HepG2 (cell line): Measurements from ENCODE around the gene USP5. TPM values are rescaled to one million over a fixed set of nuclear protein-coding genes. Genes with fewer than 3 reads are reported as not detected.
A peak's percentile ranks its signal among the peaks of the same experiment; 100 is the strongest.

Source experiments
- AHR ChIP-seq: IDR thresholded peaks from 2 replicates; pipeline ENCODE4 v1.6.1; 2018; ENCODE audit warnings: missing genetic modification reagents, missing compliant biosample characterization
- AKAP8 ChIP-seq: sonication (generic); formaldehyde crosslinking; IDR thresholded peaks from 2 replicates; pipeline ENCODE4 v1.5.1; 2020; ENCODE audit warnings: mild to moderate bottlenecking, missing genetic modification reagents
- ATM ChIP-seq: fragments of 450-650 bp; IDR thresholded peaks from 2 replicates; pipeline ENCODE4 v1.7.1; 2017; ENCODE audit warnings: mild to moderate bottlenecking, borderline replicate concordance
- CEBPZ ChIP-seq: IDR thresholded peaks from 2 replicates; pipeline ENCODE4 v1.6.1; 2012; ENCODE audit warnings: low read length, improper control_type of control experiment
- CSRNP2 ChIP-seq: sonication (generic); formaldehyde crosslinking; conservative IDR thresholded peaks from 2 replicates; pipeline ENCODE4 v1.8.0; 2022; ENCODE audit warnings: low read depth, missing genetic modification reagents
- GZF1 ChIP-seq: sonication (generic); formaldehyde crosslinking; IDR thresholded peaks from 2 replicates; pipeline ENCODE4 v1.5.1; 2020; ENCODE audit warnings: mild to moderate bottlenecking, missing genetic modification reagents
- NFIC ChIP-seq: IDR thresholded peaks from 2 replicates; pipeline ENCODE4 v1.6.1; 2012; ENCODE audit warnings: mild to moderate bottlenecking, low read length, inconsistent platforms
- RBFOX2 ChIP-seq: fragments of 200-400 bp; formaldehyde crosslinking; IDR thresholded peaks from 2 replicates; pipeline ENCODE4 v1.6.1; 2017; ENCODE audit warnings: low read depth, mild to moderate bottlenecking, low read length
- SCMH1 ChIP-seq: sonication (generic); formaldehyde crosslinking; IDR thresholded peaks from 2 replicates; pipeline ENCODE4 v1.9.0; 2021; ENCODE audit warnings: missing genetic modification reagents, mild to moderate bottlenecking, borderline replicate concordance
- SKIL ChIP-seq: sonication (generic); formaldehyde crosslinking; IDR thresholded peaks from 2 replicates; pipeline ENCODE4 v1.8.0; 2022; ENCODE audit warnings: missing genetic modification reagents, mild to moderate bottlenecking, moderate library complexity, borderline replicate concordance
- SNRNP70 ChIP-seq: fragments of 200-400 bp; formaldehyde crosslinking; IDR thresholded peaks from 2 replicates; pipeline ENCODE4 v1.6.1; 2017; ENCODE audit warnings: mild to moderate bottlenecking, low read depth, low read length, moderate library complexity
- THRA ChIP-seq: sonication (generic); formaldehyde crosslinking; IDR thresholded peaks from 2 replicates; pipeline ENCODE4 v1.4.0; 2020; ENCODE audit warnings: missing genetic modification reagents, borderline replicate concordance
- TRIM22 ChIP-seq: fragments of 450-650 bp; IDR thresholded peaks from 2 replicates; pipeline ENCODE4 v1.6.1; 2017
- YEATS2 ChIP-seq: sonication (generic); formaldehyde crosslinking; IDR thresholded peaks from 2 replicates; pipeline ENCODE4 v1.4.0; 2020; ENCODE audit warnings: missing genetic modification reagents, borderline replicate concordance
- ZNF136 ChIP-seq: sonication (generic); formaldehyde crosslinking; IDR thresholded peaks from 2 replicates; pipeline ENCODE4 v1.8.1; 2022; ENCODE audit warnings: low read depth, mild to moderate bottlenecking, moderate library complexity, missing genetic modification reagents
- ZNF512 ChIP-seq: sonication (generic); formaldehyde crosslinking; IDR thresholded peaks from 2 replicates; pipeline ENCODE4 v1.4.0; 2020; ENCODE audit warnings: mild to moderate bottlenecking, missing genetic modification reagents
- ZNF605 ChIP-seq: sonication (generic); formaldehyde crosslinking; IDR thresholded peaks from 2 replicates; pipeline ENCODE4 v1.8.0; 2022; ENCODE audit warnings: mild to moderate bottlenecking, missing genetic modification reagents
- ZSCAN22 ChIP-seq: sonication (generic); formaldehyde crosslinking; IDR thresholded peaks from 2 replicates; pipeline ENCODE4 v1.4.0; 2020; ENCODE audit warnings: mild to moderate bottlenecking, missing genetic modification reagents
- ZSCAN25 ChIP-seq: sonication (generic); formaldehyde crosslinking; IDR thresholded peaks from 2 replicates; pipeline ENCODE4 v1.8.0; 2022; ENCODE audit warnings: mild to moderate bottlenecking, missing genetic modification reagents
- polyA plus RNA-seq, 8 experiments: library from polyadenylated mRNA; depleted of rRNA in 3 of 8; stranded (reverse) in 7 of 8; unstranded in 1 of 8; fragments of >200 nt; fragmentation: Illumina TruSeq in 4 of 8; extraction: Trizol in 4 of 8; gene quantifications; 2 replicates each; pipeline versions ENCODE4 v1.2.1 to v1.2.3, GENCODE V29; 2011 to 2016; ENCODE audit warnings: low read depth in 4 of 8, missing spikeins in 1 of 8, mixed read lengths in 1 of 8; ENCODE audit not compliant: insufficient read depth in 1 of 8
- total RNA-seq, 5 experiments: library from RNA; depleted of rRNA; stranded (reverse); fragments of >200 nt; fragmentation: Illumina TruSeq; extraction: Trizol; gene quantifications; 2 replicates each; pipeline ENCODE4 v1.2.3, GENCODE V29; 2016; ENCODE audit warnings: low read depth in 1 of 5

USP5 gene
- total and polyA plus RNA-seq, 2 of the 13 experiments (the other 11 are each of a cell fraction or from before 2014, with no cell fraction given), result 39.6 to 56.0 TPM

- TF ChIP-seq ZNF136 (CRISPR knock-in tag) (no peak), TRIM22 (no peak), ZSCAN25 (CRISPR knock-in tag) (peak; percentile 83), ZNF512 (CRISPR knock-in tag) (no peak), THRA (CRISPR knock-in tag) (no peak), SNRNP70 (no peak), SCMH1 (CRISPR knock-in tag) (no peak), ATM (no peak), CEBPZ (no peak), RBFOX2 (no peak), GZF1 (CRISPR knock-in tag) (no peak), AHR (CRISPR knock-in tag) (no peak), SKIL (no peak), CSRNP2 (CRISPR knock-in tag) (no peak), ZNF605 (CRISPR knock-in tag) (no peak), NFIC (no peak), YEATS2 (CRISPR knock-in tag) (peak; percentile 27; the same call in 1 of the 2 replicates), AKAP8 (no peak), ZSCAN22 (CRISPR knock-in tag) (no peak)
Measured at GRCh38 chr12:6827437-6827911, 24.5 kb upstream of the USP5 start (continued).
